HG03460 (cell line): ENCODE results near the gene DEPP1.

ENCODE experiments used
- ATAC-seq: cut with Tn5 transposase; IDR thresholded peaks from one replicate; pipeline ENCODE4 v1.9.1; 2021; ENCODE audit not compliant: unreplicated experiment

DEPP1 gene

DNA sequence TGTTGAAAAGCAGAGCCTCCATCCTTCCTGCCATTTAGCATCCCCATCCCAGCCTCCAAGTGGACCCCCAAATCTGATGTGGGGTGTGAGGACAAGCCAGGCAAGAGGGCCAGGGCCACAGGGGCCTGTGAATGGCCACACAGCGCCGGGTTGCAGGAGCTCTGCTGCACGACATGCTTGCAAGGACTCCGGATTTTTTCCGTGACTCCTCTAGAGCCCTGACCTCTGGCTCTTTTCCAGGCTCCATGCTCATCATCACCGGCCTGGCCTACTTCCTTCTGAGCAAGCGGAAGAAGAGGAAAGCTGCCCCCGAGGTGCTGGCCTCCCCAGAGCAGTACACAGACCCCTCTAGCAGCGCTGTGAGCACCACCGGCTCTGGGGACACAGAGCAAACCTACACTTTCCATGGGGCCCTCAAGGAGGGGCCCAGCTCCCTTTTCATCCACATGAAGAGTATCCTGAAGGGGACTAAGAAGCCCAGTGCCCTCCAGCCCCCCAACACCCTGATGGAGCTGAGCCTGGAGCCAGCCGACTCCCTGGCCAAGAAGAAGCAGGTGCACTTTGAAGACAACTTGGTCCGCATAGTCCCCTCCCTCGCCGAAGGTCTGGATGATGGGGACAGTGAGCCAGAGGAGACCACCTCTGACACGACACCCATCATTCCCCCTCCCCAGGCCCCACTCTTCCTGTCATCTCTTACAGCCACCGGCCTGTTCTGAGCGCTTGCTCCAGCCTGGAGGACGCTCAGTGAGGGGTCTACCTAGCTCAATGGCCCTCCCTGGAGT lies 44.0 kb downstream of the DEPP1 start:
- no peak for ATAC-seq

DNA sequence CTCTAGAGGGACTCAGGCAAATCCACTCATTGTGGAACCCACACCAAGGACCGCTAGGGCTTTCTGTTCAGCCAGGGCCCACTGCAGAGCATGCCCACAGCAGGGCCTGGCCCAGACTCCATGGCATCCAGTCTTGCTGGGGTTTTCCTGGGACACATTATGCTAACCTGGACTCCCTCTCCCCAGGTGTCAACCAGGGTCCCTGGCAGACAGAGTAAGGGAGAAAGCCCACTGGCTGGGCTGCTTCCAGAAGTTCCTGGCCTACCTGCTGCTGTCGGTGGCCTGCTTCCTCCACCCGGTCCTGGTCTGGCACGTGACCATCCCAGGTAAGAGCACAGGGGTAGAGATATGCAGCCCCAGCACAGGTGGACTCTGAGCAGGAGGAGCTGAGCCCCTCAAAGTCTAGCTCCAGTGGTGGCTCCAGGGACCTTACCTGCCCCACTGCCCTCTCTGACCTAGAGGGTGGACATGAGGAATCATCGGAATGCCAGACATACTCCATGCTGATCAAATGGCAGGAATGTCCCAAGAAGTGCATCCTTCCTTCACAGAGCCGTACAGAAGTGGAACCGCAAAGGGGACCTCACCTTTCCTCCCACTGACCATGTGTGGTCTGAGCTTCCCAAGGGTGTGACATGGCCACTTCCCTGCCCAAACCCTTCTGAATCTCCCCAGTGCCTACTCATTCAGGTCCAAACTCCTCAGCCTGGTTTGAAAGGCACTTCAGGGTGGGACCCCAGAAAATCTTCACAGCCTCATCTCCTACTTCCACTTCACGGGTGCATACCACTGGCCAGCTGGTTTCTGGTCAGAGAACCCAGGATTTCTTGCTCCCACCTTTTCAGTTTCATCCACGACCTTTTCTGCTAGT lies 44.9 kb downstream of the DEPP1 start:
- no peak for ATAC-seq

DNA sequence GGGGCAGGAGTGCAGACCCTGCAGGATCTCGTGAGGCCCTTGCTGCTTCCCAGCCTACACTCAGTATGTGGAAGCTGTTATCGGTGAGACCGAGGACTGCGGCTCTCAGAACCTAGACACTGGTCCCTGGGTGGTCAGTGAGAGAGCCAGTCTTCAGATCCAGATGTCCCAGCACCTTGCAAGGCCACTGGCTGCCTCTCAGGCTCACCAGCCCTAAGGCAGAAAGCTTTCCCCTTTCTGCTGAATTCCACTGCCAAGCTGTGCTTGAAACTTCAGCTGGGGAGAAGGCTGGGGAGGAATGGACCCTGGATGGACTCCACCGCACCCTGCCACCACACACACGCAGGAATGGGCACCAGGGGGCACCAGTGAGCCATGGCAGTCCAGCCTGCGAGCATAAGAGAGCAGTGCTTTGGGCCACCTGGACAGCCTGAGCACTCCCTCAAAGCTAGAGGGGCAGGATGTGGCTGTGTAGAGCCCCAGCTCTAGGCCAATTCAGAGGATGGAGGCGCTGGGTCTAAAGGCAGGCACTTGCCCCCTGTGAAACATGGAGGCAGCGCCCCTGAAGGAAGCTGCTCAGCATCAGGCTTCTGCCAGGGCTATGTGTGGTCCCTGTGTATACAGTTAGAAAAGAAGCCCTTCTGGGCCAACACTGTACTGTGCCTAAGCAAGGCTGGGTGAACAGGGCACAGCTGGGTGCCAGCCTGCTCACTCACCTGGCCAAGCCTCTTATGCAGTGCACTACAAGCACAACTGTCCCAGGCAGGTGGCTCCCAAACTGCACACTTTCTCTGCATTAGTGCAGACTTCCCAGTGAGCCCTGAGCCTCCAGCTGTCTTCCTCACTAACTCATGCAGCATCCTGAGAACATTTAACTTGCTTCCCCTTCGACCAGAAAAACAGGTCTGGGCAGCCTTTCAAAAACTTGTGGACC lies 45.8 kb downstream of the DEPP1 start:
- peak; percentile 97 for ATAC-seq

DNA sequence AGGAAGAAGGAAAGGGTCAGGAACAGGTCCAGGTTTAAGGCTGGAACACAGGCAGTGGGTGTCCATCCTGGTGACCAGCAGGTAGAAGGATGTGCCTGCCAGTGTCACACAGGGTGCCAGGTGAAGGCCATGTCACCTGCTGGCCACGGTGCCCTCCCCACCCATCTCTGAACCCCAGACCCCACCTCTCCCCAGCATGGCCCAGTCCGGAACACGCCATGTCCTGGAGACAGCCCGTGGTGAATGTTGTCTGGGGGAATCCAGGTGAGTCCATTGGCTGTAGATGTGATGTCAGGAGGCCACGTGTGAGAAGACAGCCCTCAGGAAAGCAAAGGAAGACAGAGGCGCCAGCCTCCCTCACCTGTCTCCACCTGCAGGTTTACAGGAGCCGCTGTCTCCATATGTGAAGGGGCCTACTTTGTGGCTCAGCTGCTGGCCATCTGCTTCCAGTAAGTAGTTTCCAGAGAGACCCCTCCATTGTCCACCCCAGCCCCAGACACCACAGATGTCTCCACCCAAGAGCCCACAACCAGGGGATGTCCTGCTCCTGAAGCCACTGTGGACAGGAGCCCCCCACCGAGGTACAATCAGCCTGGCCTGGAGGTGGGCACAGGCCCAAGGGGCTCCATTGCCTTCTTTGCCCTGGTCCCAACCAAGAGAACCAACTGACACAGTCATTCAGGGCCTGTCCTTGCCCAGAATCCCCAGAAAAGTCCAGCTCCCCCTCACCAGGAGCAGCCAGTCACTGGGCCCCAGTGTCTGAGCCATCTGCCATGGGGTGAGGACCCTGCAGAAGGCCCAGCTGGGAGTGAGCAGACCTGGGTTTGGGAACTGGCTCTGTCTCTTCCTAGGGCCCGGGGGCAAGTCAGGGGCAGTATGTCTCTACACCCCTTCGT lies 46.7 kb downstream of the DEPP1 start:
- ATAC-seq: no peak

DNA sequence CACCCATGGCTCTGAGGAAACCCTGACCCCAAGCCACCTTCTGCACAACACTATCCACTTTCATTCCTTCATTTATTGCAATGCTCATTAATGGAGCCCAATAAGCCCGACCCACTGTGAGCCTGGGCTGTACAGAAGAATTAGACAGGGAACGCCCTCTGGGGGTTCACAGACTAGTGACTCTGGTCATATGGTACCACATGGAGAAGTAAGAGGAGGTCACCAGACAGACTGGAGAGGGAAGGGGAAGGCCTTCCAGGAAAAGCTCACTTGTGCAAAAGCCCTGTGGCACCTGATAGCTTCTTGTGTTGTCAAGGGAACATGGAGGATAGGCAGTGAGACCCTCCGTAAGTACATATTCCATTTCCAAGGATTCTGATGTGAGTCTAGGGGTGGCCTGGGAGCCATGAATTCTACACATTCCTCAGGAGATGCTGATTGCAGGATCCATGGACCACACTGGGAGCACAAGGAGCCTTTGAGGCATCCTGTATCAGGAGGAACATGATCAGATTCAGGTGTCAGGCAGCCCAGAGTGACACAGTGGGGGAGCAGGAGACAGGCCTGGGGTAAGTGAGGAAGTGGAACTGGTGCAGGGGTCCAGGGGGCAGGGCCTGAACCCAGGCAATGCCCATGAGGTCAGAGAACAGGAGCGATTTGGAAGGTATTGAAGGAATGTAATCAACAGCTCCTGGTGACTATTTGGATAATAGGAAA lies 47.5 kb downstream of the DEPP1 start:
- no peak for ATAC-seq

DNA sequence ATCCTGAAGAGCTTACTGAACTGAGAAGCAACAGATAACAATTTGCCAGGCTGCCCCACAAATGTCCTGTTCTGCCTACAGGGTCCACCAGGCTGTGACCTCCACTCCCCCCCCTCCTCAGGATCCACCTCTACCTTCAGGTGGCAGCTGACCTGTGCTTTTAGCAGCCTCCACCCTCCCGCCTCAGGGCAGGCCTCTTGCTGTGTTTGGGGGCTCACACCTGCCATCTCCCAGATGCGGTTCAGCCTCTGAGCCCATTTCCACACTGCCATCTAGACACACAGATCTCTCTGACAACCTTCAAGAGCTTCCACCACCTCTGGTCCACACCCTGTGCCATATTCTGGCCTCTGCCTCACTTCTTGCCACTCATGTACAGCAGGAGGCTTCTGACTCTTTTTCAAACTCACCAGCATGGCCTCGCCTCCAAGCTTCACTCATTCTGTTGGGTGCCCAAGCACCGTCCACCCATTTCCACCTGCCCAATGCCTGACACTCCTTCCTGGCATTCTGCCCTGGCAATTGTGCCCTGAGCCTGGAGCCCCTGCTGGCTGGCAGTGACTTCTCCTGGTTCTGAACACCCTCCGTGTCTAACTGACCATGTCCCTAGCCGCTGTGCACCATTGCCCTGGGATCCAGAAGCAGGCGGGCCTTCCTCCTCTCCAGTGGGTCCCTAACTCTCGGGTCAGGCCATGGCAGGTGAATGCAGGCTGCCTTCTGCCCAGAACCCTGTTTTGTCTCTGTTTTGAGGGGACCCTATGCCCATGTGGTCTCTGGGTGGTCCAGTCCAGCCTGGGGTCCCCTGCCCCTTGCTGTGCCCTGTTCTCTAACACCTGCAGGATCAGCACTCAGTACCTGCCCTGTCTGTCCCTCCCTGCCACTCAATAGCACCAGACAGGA lies 49.0 kb downstream of the DEPP1 start:
- ATAC-seq: no peak

DNA sequence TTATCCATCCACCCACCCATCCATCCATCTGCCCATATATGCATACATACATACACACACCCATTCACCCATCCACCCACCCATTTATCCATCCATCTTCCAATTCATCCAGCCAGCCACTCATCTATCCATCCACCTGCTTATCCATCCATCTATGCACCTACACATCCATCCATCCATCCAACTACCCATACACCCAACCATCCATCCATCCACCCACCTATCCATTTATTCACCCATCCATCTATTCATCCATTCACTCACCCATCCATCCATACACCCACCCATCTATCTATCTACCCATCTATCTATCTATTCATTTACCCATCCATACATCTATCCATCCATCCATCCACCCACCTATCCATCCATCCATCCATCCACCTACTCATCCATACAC lies 50.1 kb downstream of the DEPP1 start:
- no peak for ATAC-seq

DNA sequence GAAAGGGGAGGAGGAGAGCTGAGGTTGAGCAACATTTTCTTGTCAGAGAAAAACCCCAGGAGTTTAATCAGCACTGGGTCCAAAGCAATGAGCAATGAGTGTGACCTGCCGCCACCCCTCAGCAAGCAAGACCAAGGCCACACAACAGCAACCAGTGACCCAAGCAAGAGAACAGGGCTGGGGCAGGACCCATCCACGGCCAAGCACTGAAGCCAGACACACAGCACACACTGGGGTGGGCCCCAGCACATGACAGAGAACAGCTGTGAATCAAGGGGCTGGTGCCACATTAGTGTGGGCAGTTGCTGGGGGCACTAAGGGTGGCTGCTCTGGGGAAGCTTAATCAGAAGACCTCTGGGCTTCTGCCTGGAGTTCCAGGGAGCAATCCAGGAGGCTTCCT lies 51.3 kb downstream of the DEPP1 start:
- no peak for ATAC-seq

DNA sequence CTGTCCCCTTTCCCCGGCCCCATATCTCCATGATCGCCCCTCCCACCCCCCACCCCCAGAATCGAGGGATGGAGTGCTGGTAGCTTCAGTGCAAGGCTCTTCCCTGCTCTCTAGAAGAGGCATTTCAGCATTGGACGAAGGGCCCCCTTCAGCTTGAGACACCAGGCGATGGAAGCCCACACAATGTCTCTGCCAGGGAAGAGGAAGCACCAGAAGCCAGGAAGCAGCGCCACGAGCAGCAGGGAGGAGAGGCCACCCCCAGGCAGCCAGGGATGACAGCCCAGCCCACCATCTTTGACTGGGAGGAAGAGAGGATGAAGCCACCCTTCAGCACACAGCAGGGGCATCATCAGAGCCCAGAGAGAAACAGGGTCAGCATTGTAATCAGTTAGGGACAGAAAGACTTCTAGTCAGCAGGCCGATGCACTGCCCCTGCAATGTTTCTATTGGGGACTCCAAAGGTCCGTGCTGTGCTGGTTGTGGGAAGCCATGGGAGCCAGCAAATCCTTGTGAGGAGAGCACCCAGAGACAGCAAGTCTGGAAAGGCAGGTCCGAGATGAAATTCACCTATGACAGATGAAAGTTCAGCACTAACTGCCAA lies 51.8 kb downstream of the DEPP1 start:
- no peak for ATAC-seq
